ENCODE results near the gene TDRKH. TPM values are rescaled to one million over a fixed set of nuclear protein-coding genes. Genes with fewer than 3 reads are reported as not detected.
"Not testable (repeated sequence)": the region's sequence is repeated elsewhere in the genome, so short reads cannot be mapped to it uniquely, and the experiment has no call there.

TDRKH gene
- total RNA-seq, 1 donor from 2014 or later: 6.0 TPM

- not testable (repeated sequence) for DNase-seq (ENCODE audit: extremely low read depth, low read depth, low spot score)
These were observed 21.8 kb downstream of the TDRKH start for GRCh38 chr1:151768351-151769066.

GRCh38 chr1:151763990-151764389, 26.3 kb downstream of the TDRKH start:
- DNase-seq (ENCODE audit: extremely low read depth, low read depth, low spot score): no peak

GRCh38 chr1:151762941-151763921, 27.1 kb downstream of the TDRKH start, which contains the start of gene MRPL9:
MRPL9 (minus strand) TSS chr1:151763496; CDS start chr1:151763479, 17 bp downstream.
- peak; percentile 18 for DNase-seq (ENCODE audit: extremely low read depth, low read depth, low spot score)

- no peak for DNase-seq (ENCODE audit: extremely low read depth, low read depth, low spot score)
These were observed 29.5 kb downstream of the TDRKH start for GRCh38 chr1:151760597-151761385.

- no peak for DNase-seq (ENCODE audit: extremely low read depth, low read depth, low spot score)
These were observed 31.1 kb downstream of the TDRKH start for GRCh38 chr1:151759241-151759640.

- DNase-seq (ENCODE audit: extremely low read depth, low read depth, low spot score): no peak
These were observed 34.0 kb downstream of the TDRKH start for GRCh38 chr1:151756291-151756690.

GRCh38 chr1:151741516-151741915, 48.8 kb downstream of the TDRKH start:
- no peak for DNase-seq (ENCODE audit: extremely low read depth, low read depth, low spot score)

GRCh38 chr1:151739590-151740355, 50.5 kb downstream of the TDRKH start:
- DNase-seq (ENCODE audit: extremely low read depth, low read depth, low spot score): no peak

- DNase-seq (ENCODE audit: extremely low read depth, low read depth, low spot score): no peak
These were observed 52.8 kb downstream of the TDRKH start for GRCh38 chr1:151737479-151737878.

- no peak for DNase-seq (ENCODE audit: extremely low read depth, low read depth, low spot score)
These were observed 53.3 kb downstream of the TDRKH start for GRCh38 chr1:151737026-151737425.

- DNase-seq (ENCODE audit: extremely low read depth, low read depth, low spot score): not testable (repeated sequence)
These were observed 56.3 kb downstream of the TDRKH start for GRCh38 chr1:151733995-151734394.

- no peak for DNase-seq (ENCODE audit: extremely low read depth, low read depth, low spot score)
These were observed 57.2 kb downstream of the TDRKH start for GRCh38 chr1:151733126-151733525.

- DNase-seq (ENCODE audit: extremely low read depth, low read depth, low spot score): no peak
These were observed 60.4 kb downstream of the TDRKH start for GRCh38 chr1:151729966-151730291.

- no peak for DNase-seq (ENCODE audit: extremely low read depth, low read depth, low spot score)
These were observed 60.9 kb downstream of the TDRKH start for GRCh38 chr1:151729157-151729965.

- DNase-seq (ENCODE audit: extremely low read depth, low read depth, low spot score): no peak
These were observed 61.9 kb downstream of the TDRKH start for GRCh38 chr1:151728151-151729054.

GRCh38 chr1:151723726-151724370, 66.5 kb downstream of the TDRKH start:
- no peak for DNase-seq (ENCODE audit: extremely low read depth, low read depth, low spot score)
